AG20443 (cell line): ENCODE data around the gene DERL3.

Experiments
- DNase-seq: peaks from one replicate; pipeline ENCODE4 v3.0.0; 2012; ENCODE audit warnings: low spot score, mixed read lengths

DERL3 gene

GRCh38 chr22:23801886-23802377 lies 36.9 kb downstream of the DERL3 start:
- DNase-seq = no peak

DNA sequence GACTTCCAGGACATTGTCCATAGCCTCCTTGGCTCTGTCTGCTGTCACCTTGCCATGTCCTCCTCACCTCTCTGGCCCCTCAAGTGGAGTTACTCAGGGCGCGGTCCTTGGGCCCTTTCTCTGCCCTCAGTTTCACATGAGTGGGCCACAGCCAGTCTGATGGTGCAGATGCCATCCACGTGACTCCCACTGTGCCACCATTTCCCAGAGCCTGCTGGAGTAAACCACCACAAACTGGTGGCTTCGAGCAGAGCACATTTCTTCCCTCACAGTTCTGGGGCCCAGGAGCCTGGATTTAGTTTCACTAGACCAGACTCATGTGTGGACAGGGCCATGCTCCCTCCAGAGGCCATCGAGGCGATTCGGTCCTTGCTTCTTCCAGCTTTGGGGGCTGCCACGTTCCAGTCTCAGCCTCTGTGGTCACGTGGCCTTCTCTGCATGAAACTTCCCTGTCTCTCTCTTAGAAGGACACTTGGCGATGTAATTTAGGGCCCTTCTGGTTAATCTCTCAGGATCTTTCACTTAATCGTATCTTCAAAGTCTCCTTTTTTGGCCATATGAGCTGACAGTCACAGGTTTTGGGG lies 37.5 kb downstream of the DERL3 start:
- DNase-seq = no peak

- DNase-seq = no peak
These were observed 38.2 kb downstream of the DERL3 start for GRCh38 chr22:23800297-23801237.

DNA sequence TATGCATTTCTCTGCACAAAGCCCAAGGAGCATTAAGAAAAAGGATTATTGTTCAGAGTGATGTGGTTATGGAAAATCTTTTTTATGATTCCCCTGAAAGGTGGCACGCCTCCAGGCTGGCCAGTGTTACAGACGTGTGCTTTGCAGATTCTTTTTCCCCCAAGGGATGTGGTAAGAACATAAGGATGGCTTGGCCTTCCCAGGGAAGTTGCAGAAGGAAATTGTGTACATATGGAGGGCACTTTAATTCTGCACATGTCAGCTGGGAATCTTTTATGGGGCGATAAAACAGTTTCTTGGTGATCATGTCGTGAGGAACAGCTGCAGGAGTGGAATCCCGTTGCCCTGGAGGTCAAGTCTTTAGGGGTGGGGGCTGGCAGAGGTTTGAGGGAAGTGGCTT lies 42.3 kb downstream of the DERL3 start:
- no peak for DNase-seq

DNA sequence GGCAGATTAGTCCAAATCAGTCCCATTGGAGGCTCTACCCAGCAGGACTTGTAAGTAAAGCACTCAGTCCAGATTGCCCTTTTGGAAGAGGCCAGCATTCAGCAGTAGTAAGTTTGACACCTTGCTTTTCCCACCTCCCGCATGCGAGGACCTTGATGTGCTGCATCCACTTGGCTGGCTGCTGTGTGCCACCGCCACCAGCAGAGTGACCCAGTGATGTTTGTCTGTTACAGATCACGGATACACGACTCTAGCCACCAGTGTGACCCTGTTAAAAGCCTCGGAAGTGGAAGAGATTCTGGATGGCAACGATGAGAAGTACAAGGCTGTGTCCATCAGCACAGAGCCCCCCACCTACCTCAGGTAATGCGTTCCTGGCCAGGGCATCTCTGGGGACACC lies 45.5 kb downstream of the DERL3 start:
- DNase-seq = no peak

DNA sequence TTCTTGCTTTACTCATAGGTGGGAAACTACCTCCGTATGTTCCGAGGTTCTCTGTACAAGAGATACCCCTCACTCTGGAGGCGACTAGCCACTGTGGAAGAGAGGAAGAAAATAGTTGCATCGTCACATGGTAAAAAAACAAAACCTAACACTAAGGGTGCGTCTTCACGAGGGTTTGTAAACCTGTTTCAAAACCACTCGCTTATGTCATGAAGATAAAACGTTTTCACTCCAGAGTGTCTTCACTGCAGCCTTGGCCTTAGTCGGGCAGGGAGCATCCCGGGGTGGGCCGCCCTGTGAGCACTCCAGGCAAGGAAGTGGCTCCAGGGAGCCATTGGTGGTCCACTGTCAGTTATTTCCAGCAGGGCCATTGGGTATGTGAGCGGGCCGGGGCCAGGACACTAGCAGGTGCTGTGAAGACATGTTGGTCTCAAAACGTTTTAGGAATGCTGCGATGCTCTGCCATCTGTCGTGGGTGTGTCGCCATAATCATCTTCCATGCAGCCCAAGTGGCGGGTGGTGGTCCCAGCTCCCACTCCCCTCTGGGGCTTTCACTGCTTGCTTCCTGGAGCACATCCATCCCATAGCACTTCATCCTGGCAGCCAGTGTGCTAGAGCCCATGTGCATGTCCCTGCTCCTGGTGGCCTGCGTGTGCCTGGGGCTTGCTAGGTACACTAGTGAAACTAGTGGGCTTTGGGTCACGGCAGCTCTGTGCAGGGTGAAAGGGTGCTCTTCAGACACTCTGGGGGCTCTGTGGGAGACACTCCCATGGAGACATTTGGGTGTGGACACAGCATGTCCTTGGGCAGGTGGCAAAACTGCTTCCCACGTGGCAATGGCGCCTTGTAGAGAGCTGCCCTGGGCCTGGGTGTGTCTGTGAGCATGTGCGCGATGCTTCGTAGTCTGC lies 46.8 kb downstream of the DERL3 start:
- no peak for DNase-seq

- peak; percentile 84 for DNase-seq
These were observed 47.7 kb downstream of the DERL3 start for GRCh38 chr22:23790819-23791737.

DNA sequence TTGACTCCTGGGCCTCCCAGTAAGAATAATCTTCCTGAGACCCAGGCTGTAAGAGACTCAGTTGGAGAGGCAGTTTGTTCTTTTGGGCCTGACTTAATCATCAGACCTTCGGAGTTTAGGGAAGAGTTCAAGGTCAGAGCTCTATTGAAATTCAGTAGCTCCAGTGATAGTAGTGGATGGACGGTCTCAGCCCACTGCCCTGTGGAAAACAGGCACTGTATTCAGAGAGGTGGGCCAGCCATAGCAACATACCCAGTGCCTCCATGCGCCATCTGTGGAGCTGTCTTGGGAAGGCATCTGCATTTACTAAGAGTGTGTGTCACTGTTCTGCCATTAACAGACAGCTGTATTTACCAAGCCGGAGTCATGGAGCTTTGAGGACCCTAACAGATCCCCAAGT lies 49.2 kb downstream of the DERL3 start:
- no peak for DNase-seq

GRCh38 chr22:23789121-23789520 lies 49.7 kb downstream of the DERL3 start:
- DNase-seq = no peak

- DNase-seq = no peak
These were observed 50.9 kb downstream of the DERL3 start for GRCh38 chr22:23787910-23788309.

DNA sequence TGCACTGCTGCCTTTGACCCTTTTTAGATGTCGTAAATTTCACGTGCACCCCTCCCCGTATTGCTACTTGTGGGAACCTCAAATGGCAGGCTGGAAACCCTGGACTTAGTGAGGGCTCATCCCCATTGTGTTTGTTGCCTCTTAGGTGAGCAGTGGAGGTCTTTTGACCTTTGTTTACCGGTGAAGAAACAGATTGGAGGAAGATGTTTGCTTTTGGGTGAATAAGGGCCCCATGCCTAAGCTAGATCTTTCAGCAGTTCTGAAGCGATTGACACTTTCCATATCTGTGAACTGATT lies 51.3 kb downstream of the DERL3 start:
- DNase-seq = no peak

DNA sequence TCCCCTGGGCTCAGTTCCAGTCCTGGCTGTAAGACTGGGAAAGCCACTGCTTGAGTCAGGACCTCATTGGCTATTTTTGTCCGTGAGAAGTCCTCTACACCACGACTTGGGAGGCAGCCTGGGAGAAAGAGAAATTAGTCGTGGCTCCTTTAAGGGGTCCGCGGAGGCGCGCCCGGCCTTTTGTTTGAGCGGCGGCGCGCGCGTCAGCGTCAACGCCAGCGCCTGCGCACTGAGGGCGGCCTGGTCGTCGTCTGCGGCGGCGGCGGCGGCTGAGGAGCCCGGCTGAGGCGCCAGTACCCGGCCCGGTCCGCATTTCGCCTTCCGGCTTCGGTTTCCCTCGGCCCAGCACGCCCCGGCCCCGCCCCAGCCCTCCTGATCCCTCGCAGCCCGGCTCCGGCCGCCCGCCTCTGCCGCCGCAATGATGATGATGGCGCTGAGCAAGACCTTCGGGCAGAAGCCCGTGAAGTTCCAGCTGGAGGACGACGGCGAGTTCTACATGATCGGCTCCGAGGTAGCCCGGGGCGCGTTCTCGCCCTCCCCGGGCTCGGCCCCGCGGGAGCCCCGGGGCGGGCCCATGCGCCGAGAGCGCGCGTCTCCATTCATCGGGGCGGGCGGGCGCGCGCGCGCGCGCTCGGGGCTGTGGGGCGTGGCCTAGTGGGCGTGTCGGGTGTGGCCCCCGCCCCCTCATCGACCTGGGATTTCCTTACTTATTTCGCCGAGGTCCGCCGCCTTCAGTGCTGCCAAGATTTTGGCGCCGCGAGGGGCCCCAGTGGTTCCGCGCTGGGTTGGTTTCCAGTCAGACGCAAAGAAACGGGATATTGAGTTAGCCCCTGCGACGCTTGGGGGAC lies 51.8 kb downstream of the DERL3 start, which contains the start of gene SMARCB1:
SMARCB1 (plus strand) TSS at position 215 of the 848 bp plus-strand sequence; CDS start at position 419, 204 bp downstream.
- peak; percentile 97 for DNase-seq

DNA sequence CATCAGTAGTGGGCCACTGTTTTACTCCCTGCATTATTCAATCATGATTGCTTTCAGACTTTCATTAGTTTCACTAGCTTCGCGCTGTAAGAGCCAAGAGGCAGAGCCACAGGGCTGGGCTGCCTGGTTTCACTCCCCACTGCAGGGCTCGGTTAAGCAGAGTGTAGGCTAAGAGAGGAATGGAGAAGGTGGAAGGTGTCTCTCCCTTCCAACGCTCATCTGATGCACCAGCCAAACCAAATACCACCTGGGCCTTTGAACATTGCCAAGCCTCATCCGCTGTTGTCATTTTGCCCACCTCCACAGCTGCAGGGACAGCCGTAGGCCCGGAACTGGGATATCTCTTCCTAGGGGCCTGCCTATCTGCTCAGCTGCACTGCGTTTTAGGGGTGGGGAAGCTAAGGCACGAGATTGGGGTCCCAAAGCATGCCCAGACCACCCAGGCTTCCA lies 52.5 kb downstream of the DERL3 start:
- DNase-seq = no peak
